Type B pancreatic cell (in vitro differentiated cells): ENCODE measurements around the gene TERT. TPM values are rescaled to one million over a fixed set of nuclear protein-coding genes. Genes with fewer than 3 reads are reported as not detected.

Experiments
- DNase-seq: peaks from one replicate; pipeline ENCODE4 v3.0.0; 2021; ENCODE audit warnings: mixed read lengths; ENCODE audit not compliant: unreplicated experiment; ENCODE audit errors: extremely low spot score
- H3K27ac Mint-ChIP-seq: 2 replicates; pipeline ENCODE4 v1.8.0; 2021; ENCODE audit warnings: mild to moderate bottlenecking, mixed read lengths
- H3K27me3 Mint-ChIP-seq: 2 replicates; pipeline ENCODE4 v1.8.0; 2021; ENCODE audit warnings: mixed read lengths
- H3K36me3 Mint-ChIP-seq: 2 replicates; pipeline ENCODE4 v1.8.0; 2021; ENCODE audit warnings: mixed read lengths
- H3K4me1 Mint-ChIP-seq: one replicate; pipeline ENCODE4 v1.8.0; 2021; ENCODE audit warnings: mixed read lengths; ENCODE audit not compliant: unreplicated experiment
- H3K4me3 Mint-ChIP-seq: 2 replicates; pipeline ENCODE4 v1.8.0; 2021; ENCODE audit warnings: mild to moderate bottlenecking, mixed read lengths
- H3K9me3 Mint-ChIP-seq: 2 replicates; pipeline ENCODE4 v1.8.0; 2021; ENCODE audit warnings: mixed read lengths
- CTCF ChIP-seq: fragments of 200-600 bp; sonication (generic); conservative IDR thresholded peaks from 2 replicates; pipeline ENCODE4 v1.5.0; 2021; ENCODE audit warnings: antibody characterized with exemption, mild to moderate bottlenecking
- total RNA-seq: library from RNA; stranded (reverse); gene quantifications from 2 replicates; pipeline ENCODE4 v1.2.1, GENCODE V29; 2021; ENCODE audit warnings: low replicate concordance

TERT gene
- total RNA-seq, 1 donor from 2014 or later: 2.4 TPM

DNA sequence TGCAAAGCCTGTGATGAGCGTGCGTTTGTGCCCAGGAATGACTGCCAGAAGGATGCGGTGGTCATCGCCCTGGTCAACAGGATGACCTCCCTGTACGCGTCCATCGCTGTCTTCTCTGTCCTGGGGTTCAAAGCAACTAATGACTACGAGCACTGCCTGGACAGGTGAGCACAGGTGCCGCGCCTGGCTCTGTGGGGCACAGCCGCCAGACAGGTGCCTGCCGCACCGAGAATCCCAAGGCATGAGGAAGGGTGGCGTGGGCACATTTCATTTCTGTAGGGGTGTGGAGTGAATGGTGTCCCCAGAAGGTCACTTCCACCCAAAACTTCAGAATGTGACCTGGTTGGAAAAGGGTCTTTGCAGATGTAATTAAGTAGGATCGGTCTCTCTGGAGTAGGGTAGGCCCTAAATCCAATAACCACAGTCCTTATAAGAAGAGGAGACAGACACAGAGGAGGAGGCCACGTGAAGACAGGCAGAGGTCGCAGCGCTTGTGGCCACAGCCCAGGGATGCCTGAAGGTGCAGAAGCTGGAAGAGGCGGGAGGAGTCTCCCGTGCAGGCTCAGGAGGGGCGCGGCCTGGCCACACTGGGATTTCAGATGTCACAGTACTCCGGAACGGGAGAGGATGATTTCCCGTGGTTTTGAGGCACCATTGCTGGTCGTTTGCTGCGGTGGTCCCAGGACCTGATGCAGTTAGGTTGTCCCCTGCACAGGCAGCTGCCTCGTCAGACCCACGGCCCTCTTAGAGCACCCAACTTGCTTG lies 54.2 kb downstream of the TERT start:
- Mint-ChIP-seq H3K9me3 (no peaks in the 10 kb centered on the region), H3K36me3 (no peaks in the 10 kb centered on the region), H3K27me3 (peaks cover 3% of the 10 kb centered on the region), H3K4me3 (no peak overlapping the region), H3K27ac (no peak overlapping the region), H3K4me1 (no peaks in the 10 kb centered on the region)
- no peak for TF ChIP-seq CTCF
- no peak for DNase-seq

- no peaks in the 10 kb centered on the region for H3K4me1 Mint-ChIP-seq
- H3K27me3 Mint-ChIP-seq: peaks cover 3% of the 10 kb centered on the region
- DNase-seq: no peak
- no peak for TF ChIP-seq CTCF
- H3K4me3 Mint-ChIP-seq: no peak overlapping the region
- no peaks in the 10 kb centered on the region for H3K9me3 Mint-ChIP-seq
- no peak overlapping the region for H3K27ac Mint-ChIP-seq
- no peaks in the 10 kb centered on the region for H3K36me3 Mint-ChIP-seq
Observed at GRCh38 chr5:1239505-1240251, 55.2 kb downstream of the TERT start.

- no peak for DNase-seq
- H3K4me3 Mint-ChIP-seq: no peak overlapping the region
- TF ChIP-seq CTCF: no peak
- no peaks in the 10 kb centered on the region for H3K36me3 Mint-ChIP-seq
- no peaks in the 10 kb centered on the region for H3K4me1 Mint-ChIP-seq
- no peak overlapping the region for H3K27ac Mint-ChIP-seq
- no peaks in the 10 kb centered on the region for H3K9me3 Mint-ChIP-seq
- H3K27me3 Mint-ChIP-seq: peaks cover 2% of the 10 kb centered on the region
Observed at GRCh38 chr5:1235838-1236237, 59.0 kb downstream of the TERT start.

GRCh38 chr5:1235379-1235778 lies 59.5 kb downstream of the TERT start:
- Mint-ChIP-seq H3K4me3 (no peak overlapping the region), H3K27ac (no peak overlapping the region), H3K27me3 (no peaks in the 10 kb centered on the region), H3K4me1 (no peaks in the 10 kb centered on the region), H3K9me3 (no peaks in the 10 kb centered on the region), H3K36me3 (no peaks in the 10 kb centered on the region)
- DNase-seq: no peak
- no peak for TF ChIP-seq CTCF

DNA sequence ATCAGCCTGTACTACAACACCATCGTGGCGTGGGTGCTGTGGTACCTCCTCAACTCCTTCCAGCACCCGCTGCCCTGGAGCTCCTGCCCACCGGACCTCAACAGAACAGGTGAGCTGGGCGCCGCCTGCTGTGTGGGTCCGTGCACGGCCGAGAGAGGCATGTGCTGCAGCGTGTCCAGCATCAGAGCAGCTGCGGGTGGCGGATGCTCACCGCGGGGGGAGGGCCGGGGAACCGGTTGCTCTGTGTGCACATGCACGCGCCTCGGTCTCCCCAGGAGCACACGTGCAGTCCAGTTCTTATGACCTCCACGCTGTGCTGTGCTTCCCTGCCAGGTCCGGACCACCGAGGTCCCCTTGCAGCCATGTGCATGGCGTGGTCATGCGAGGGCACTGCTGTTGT lies 62.1 kb downstream of the TERT start:
- Mint-ChIP-seq H3K36me3 (no peaks in the 10 kb centered on the region), H3K27ac (no peak overlapping the region), H3K4me1 (peaks cover 3% of the 10 kb centered on the region), H3K4me3 (no peak overlapping the region), H3K9me3 (no peaks in the 10 kb centered on the region), H3K27me3 (peaks cover 5% of the 10 kb centered on the region)
- no peak for DNase-seq
- no peak for TF ChIP-seq CTCF
